ENCODE measurements around the gene CXXC5. TPM values are rescaled to one million over a fixed set of nuclear protein-coding genes. Genes with fewer than 3 reads are reported as not detected.

CXXC5 gene
- total and polyA plus RNA-seq, 9 donors: 4.4 to 35.7 (median 8.7) TPM

GRCh38 chr5:139701056-139701741 lies 53.0 kb downstream of the CXXC5 start:
- WGBS, 3 donors: 47 to 49% (median 48%) methylated on average over 22 of the region's 22 CpGs
- H3K4me3 ChIP-seq: no peak overlapping the region
- intact Hi-C loops (cut with DNase I): no loop called here
- no peak overlapping the region for H3K27ac ChIP-seq
- no peak for DNase-seq
- TF ChIP-seq POLR2A (IDR thresholded peaks at IDR 0.05): no peak
- no peak for TF ChIP-seq CTCF (IDR thresholded peaks at IDR 0.05)
- TF ChIP-seq EP300 (IDR thresholded peaks at IDR 0.05): no peak
- H3K4me1 ChIP-seq (ENCODE audit: insufficient read depth): peaks cover 16% of the 10 kb centered on the region
- no peaks in the 10 kb centered on the region for H3K9me3 ChIP-seq
- no peaks in the 10 kb centered on the region for H3K27me3 ChIP-seq
- no peaks in the 10 kb centered on the region for H3K36me3 ChIP-seq

- Histone ChIP-seq H3K36me3 (no peaks in the 10 kb centered on the region), H3K27me3 (no peaks in the 10 kb centered on the region), H3K4me3 (no peak overlapping the region), H3K9me3 (no peaks in the 10 kb centered on the region), H3K27ac (no peak overlapping the region), H3K4me1 (ENCODE audit: insufficient read depth) (peaks cover 13% of the 10 kb centered on the region)
- intact Hi-C loops (cut with DNase I): no loop called here
- no peak for TF ChIP-seq CTCF (IDR thresholded peaks at IDR 0.05)
- TF ChIP-seq EP300 (IDR thresholded peaks at IDR 0.05): no peak
- no peak for TF ChIP-seq POLR2A (IDR thresholded peaks at IDR 0.05)
- WGBS, 3 donors: 79 to 89% (median 82%) methylated on average over 3 of the region's 3 CpGs
- DNase-seq: no peak
Measured at GRCh38 chr5:139702548-139702947, 54.4 kb downstream of the CXXC5 start.

GRCh38 chr5:139704748-139705147 lies 56.6 kb downstream of the CXXC5 start:
- Histone ChIP-seq H3K36me3 (no peaks in the 10 kb centered on the region), H3K4me1 (ENCODE audit: insufficient read depth) (peaks cover 5% of the 10 kb centered on the region), H3K27me3 (no peaks in the 10 kb centered on the region), H3K27ac (no peak overlapping the region), H3K4me3 (no peak overlapping the region), H3K9me3 (no peaks in the 10 kb centered on the region)
- WGBS, 3 donors: 92 to 97% (median 96%) methylated on average over 4 of the region's 4 CpGs
- intact Hi-C loops (cut with DNase I): loop anchor here in 1 of 4 donors (5.0 kb wide), 1 partner anchor 63 kb away; no protein-coding TSS in a partner anchor
- no peak for DNase-seq
- TF ChIP-seq CTCF (IDR thresholded peaks at IDR 0.05): no peak

GRCh38 chr5:139705191-139705590 lies 57.0 kb downstream of the CXXC5 start:
- WGBS, 3 donors: 69 to 84% (median 82%) methylated on average over 3 of the region's 3 CpGs
- intact Hi-C loops (cut with DNase I): loop anchor here in 1 of 4 donors (5.0 kb wide), 1 partner anchor 62 kb away; no protein-coding TSS in a partner anchor

More at GRCh38 chr5:139705191-139705590, 57.0 kb downstream of the CXXC5 start:
- Histone ChIP-seq H3K27me3 (no peaks in the 10 kb centered on the region), H3K36me3 (no peaks in the 10 kb centered on the region), H3K4me3 (no peak overlapping the region), H3K9me3 (no peaks in the 10 kb centered on the region), H3K4me1 (ENCODE audit: insufficient read depth) (peaks cover 5% of the 10 kb centered on the region), H3K27ac (no peak overlapping the region)
- TF ChIP-seq CTCF (IDR thresholded peaks at IDR 0.05) (no peak), EP300 (IDR thresholded peaks at IDR 0.05) (no peak), POLR2A (IDR thresholded peaks at IDR 0.05) (no peak)
- DNase-seq: no peak
